ENCODE results near the gene JARID2.

DNA sequence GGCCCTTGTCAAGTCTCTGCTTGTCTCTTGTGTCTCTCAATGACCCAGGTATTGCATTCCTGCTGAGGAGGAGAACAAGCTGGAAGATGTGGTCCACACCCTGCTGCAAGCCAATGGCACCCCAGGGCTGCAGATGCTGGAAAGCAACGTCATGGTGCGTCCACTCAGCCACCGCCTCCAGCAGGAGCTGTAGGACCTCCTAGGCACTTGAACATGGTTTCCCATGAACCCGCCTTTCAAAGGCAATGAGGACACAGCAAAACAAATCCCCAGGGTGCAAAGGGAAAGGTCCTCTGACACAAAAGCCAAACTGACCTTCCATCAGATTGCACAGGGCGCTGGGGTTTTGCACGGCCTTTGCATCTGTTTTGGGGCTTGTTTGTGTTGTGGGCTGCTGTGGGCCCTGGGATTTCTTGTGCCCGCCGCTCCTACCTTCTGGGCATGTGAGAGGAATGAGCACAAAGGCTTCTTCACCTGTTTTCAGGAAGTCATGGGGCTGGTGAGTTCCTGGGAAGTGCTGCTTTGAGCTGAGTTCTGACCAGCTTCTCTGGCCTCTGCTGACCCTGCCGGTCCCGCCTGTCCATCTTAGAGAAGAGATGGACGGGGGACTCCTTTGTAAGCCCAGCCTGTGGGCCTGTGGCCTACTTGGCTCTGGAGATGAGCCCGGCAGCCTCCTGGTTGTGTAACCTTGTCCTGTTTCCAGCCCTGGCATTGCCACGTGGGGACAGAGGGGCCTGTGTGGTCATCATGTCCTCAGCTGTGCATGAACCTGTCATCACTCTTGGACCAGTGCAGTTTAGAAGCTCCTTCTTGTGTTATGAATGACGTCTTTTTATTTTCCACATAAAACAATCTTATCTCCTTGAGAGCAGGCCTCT is 265.6 kb downstream of the JARID2 start:
- no peak for TF ChIP-seq GATA2 (IDR thresholded peaks at IDR 0.05; ENCODE audit: low read depth, low read length)
- no peak for TF ChIP-seq GATA3 (IDR thresholded peaks at IDR 0.05; ENCODE audit: low read depth, low read length)

Data from SH-SY5Y (cell line).